DND-41 (cell line): Measurements from ENCODE around the gene SEMA3D.

Experiments used
- ATAC-seq: fragments of 200-7000 bp; cut with Tn5 transposase; 3 replicates; pipeline ENCODE4 v1.9.1; 2021; ENCODE audit warnings: low read depth; ENCODE audit not compliant: insufficient read depth
- DNase-seq: peaks from one replicate; pipeline ENCODE4 v3.0.0-alpha.2; 2020
- H2AFZ ChIP-seq: 2 replicates; pipeline ENCODE4 v1.6.0; 2012; ENCODE audit warnings: low read depth, low read length
- H3K27ac ChIP-seq: 2 replicates; pipeline ENCODE4 v1.5.1; 2012; ENCODE audit warnings: low read length, inconsistent platforms
- H3K27me3 ChIP-seq: fragments of 200-600 bp; sonication (generic); 2 replicates; pipeline ENCODE4 v1.6.0; 2012; ENCODE audit warnings: low read length, mild to moderate bottlenecking, inconsistent platforms; ENCODE audit not compliant: insufficient read depth, poor library complexity
- H3K36me3 ChIP-seq: 2 replicates; pipeline ENCODE4 v1.5.1; 2012; ENCODE audit warnings: low read length, inconsistent platforms; ENCODE audit not compliant: insufficient read depth
- H3K4me1 ChIP-seq: 2 replicates; pipeline ENCODE4 v1.5.1; 2012; ENCODE audit warnings: mild to moderate bottlenecking, low read length; ENCODE audit not compliant: insufficient read depth
- H3K4me2 ChIP-seq: 2 replicates; pipeline ENCODE4 v1.6.0; 2012; ENCODE audit warnings: mild to moderate bottlenecking, moderate library complexity, low read length, inconsistent platforms; ENCODE audit not compliant: insufficient read depth
- H3K4me3 ChIP-seq, 2 experiments: fragments of 200-600 bp in 1 of 2; shearing (Covaris generic) in 1 of 2; 2 replicates each; pipeline ENCODE4 v1.5.1; 2012 to 2016; ENCODE audit warnings: inconsistent platforms in 2 of 2, low read length in 2 of 2, mild to moderate bottlenecking in 2 of 2, low read depth in 1 of 2, moderate library complexity in 1 of 2
- H3K79me2 ChIP-seq: 2 replicates; pipeline ENCODE4 v1.6.0; 2012; ENCODE audit warnings: low read length, inconsistent platforms; ENCODE audit not compliant: insufficient read depth
- H3K9ac ChIP-seq: 2 replicates; pipeline ENCODE4 v1.6.0; 2012; ENCODE audit warnings: low read depth, mild to moderate bottlenecking, inconsistent platforms, low read length, moderate library complexity
- H3K9me3 ChIP-seq: 2 replicates; pipeline ENCODE4 v1.5.1; 2012; ENCODE audit warnings: low read length, moderate library complexity, mild to moderate bottlenecking, inconsistent platforms; ENCODE audit not compliant: insufficient read depth, severe bottlenecking
- H4K20me1 ChIP-seq: 2 replicates; pipeline ENCODE4 v1.6.0; 2012; ENCODE audit warnings: low read length; ENCODE audit not compliant: insufficient read depth
- EZH2 ChIP-seq: IDR thresholded peaks from 3 replicates; pipeline ENCODE4 v1.6.1; 2012; ENCODE audit warnings: borderline replicate concordance, low read depth, mild to moderate bottlenecking, moderate library complexity, low read length, inconsistent platforms; ENCODE audit not compliant: severe bottlenecking
- TF ChIP-seq, protein P1 (sequence below): IDR thresholded peaks from 2 replicates; pipeline ENCODE4 v1.5.1; 2012; ENCODE audit warnings: borderline replicate concordance, low read length, moderate library complexity, mild to moderate bottlenecking; ENCODE audit not compliant: poor library complexity, severe bottlenecking; ENCODE audit errors: extremely low read depth

The SEMA3D gene

DNA sequence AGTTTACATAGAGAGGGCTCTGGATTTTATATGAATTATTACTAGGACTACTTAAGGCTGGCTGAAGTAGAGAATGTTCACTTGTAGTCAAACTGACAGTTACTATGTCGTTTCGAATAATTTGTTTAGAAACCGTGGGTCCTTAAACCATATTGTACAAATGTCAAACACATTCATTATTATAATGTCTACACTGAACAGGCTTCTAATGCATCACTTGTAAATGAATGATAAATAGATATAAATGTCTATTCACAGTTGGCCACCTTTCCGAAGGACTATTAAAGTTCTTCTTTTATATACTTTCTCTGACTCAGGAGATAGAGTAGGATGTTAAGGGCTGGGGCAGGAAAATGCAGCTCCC is 95.3 kb downstream of the SEMA3D start:
- Histone ChIP-seq H3K9ac (no peak overlapping the region), H3K4me1 (no peaks in the 10 kb centered on the region), H3K79me2 (no peaks in the 10 kb centered on the region), H3K4me2 (no peak overlapping the region), H3K27me3 (no peaks in the 10 kb centered on the region), H3K27ac (no peak overlapping the region), H4K20me1 (no peaks in the 10 kb centered on the region), H3K36me3 (no peaks in the 10 kb centered on the region), H3K4me3 (no peak overlapping the region), H2AFZ (no peak overlapping the region), H3K9me3 (no peaks in the 10 kb centered on the region)
- DNase-seq, result no peak
- no peak for TF ChIP-seq EZH2
- TF ChIP-seq, protein P1, sequence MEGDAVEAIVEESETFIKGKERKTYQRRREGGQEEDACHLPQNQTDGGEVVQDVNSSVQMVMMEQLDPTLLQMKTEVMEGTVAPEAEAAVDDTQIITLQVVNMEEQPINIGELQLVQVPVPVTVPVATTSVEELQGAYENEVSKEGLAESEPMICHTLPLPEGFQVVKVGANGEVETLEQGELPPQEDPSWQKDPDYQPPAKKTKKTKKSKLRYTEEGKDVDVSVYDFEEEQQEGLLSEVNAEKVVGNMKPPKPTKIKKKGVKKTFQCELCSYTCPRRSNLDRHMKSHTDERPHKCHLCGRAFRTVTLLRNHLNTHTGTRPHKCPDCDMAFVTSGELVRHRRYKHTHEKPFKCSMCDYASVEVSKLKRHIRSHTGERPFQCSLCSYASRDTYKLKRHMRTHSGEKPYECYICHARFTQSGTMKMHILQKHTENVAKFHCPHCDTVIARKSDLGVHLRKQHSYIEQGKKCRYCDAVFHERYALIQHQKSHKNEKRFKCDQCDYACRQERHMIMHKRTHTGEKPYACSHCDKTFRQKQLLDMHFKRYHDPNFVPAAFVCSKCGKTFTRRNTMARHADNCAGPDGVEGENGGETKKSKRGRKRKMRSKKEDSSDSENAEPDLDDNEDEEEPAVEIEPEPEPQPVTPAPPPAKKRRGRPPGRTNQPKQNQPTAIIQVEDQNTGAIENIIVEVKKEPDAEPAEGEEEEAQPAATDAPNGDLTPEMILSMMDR, result no peak
- no peak for ATAC-seq

DNA sequence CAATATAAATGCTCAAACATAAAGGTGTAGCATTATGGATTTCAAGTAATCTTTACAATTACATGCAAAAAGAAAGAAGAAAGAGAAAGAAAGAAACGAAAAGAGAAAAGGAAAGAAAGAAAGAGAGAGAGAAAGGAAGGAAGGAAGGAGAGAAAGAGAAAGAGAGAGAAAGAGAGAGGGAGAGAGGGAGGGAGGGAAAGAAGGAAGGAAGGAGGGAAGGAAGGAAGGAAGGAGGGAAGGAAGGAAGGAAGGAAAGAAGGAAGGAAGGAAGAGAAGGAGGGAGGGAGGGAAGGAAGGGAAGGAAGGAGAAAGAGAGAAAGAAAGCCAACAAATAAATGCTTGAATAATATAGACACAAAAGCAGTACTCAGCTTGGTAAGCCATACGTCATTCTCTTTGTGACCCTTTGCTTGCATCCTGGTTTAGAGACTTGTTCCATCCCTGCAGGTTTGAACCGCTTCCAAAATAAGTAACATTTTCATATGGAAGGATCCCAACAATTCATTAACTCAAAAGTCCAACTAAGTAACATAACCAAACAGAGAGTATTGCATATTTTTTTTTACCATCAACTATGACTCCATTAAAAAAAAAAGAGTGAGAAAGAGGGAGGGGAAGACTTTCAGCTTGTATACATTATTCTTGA is 95.8 kb downstream of the SEMA3D start:
- Histone ChIP-seq H3K79me2 (no peaks in the 10 kb centered on the region), H3K27me3 (no peaks in the 10 kb centered on the region), H3K27ac (no peak overlapping the region), H3K9me3 (no peaks in the 10 kb centered on the region), H4K20me1 (no peaks in the 10 kb centered on the region), H3K9ac (no peak overlapping the region), H2AFZ (no peak overlapping the region), H3K36me3 (no peaks in the 10 kb centered on the region), H3K4me3 (no peak overlapping the region), H3K4me2 (no peak overlapping the region), H3K4me1 (no peaks in the 10 kb centered on the region)
- DNase-seq, result no peak
- TF ChIP-seq, protein P1, result no peak
- no peak for TF ChIP-seq EZH2
- no peak for ATAC-seq

- Histone ChIP-seq H3K79me2 (no peaks in the 10 kb centered on the region), H2AFZ (no peak overlapping the region), H4K20me1 (no peaks in the 10 kb centered on the region), H3K9me3 (no peaks in the 10 kb centered on the region), H3K9ac (no peak overlapping the region), H3K4me3 (no peak overlapping the region), H3K4me2 (no peak overlapping the region), H3K27me3 (no peaks in the 10 kb centered on the region), H3K27ac (no peak overlapping the region), H3K4me1 (no peaks in the 10 kb centered on the region), H3K36me3 (no peaks in the 10 kb centered on the region)
- TF ChIP-seq, protein P1, result no peak
- TF ChIP-seq EZH2, result no peak
- DNase-seq, result no peak
- no peak for ATAC-seq
Observed at GRCh38 chr7:85090143-85090542, 96.7 kb downstream of the SEMA3D start.
